A673 (cell line): Measurements from ENCODE around the gene NAT14. TPM values are rescaled to one million over a fixed set of nuclear protein-coding genes. Genes with fewer than 3 reads are reported as not detected.
A peak's percentile ranks its signal among the peaks of the same experiment; 100 is the strongest.

Experiments
- BruUV-seq: library from RNA; stranded (reverse); fragments of 400-500 nt; replicated peaks from 2 replicates; lab custom pipeline; 2021; lab: Mats Ljungman, UMichigan
- CTCF ChIA-PET: fragments of 300-600 bp; sonication (Branson Sonifier 250); formaldehyde crosslinking; loops from one replicate; lab custom pipeline; 2022; ENCODE audit warnings: antibody characterized with exemption; lab: Charles Lee
- POLR2A ChIA-PET: fragments of 300-600 bp; sonication (Branson Sonifier 250); formaldehyde crosslinking; loops from one replicate; lab custom pipeline; 2022; ENCODE audit warnings: antibody characterized with exemption; ENCODE audit not compliant: low non-redundant PET; lab: Charles Lee
- DNase-seq: peaks from one replicate; pipeline ENCODE4 v3.0.0-alpha.2; 2015; ENCODE audit warnings: low spot score
- H3K27ac ChIP-seq: fragments of 200-600 bp; sonication (generic); 2 replicates; pipeline ENCODE4 v1.5.1; 2016; ENCODE audit warnings: mixed run types, low read depth, mild to moderate bottlenecking, mixed read lengths, antibody characterized with exemption, low read length; ENCODE audit not compliant: poor library complexity, severe bottlenecking
- H3K27me3 ChIP-seq: fragments of 200-600 bp; sonication (generic); replicated peaks from 2 replicates; pipeline ENCODE4 v1.6.1; 2017; ENCODE audit warnings: mixed run types, low read depth, mild to moderate bottlenecking, mixed read lengths, antibody characterized with exemption, low read length; ENCODE audit not compliant: insufficient read depth, poor library complexity
- H3K36me3 ChIP-seq: fragments of 200-600 bp; sonication (generic); 2 replicates; pipeline ENCODE4 v1.6.1; 2016; ENCODE audit warnings: mixed run types, mild to moderate bottlenecking, mixed read lengths, antibody characterized with exemption, low read length; ENCODE audit not compliant: insufficient read depth, poor library complexity, severe bottlenecking
- H3K4me1 ChIP-seq: fragments of 200-600 bp; sonication (generic); 2 replicates; pipeline ENCODE4 v1.6.1; 2017; ENCODE audit warnings: mixed run types, mild to moderate bottlenecking, mixed read lengths, antibody characterized with exemption, low read length; ENCODE audit not compliant: insufficient read depth, poor library complexity, severe bottlenecking
- H3K4me3 ChIP-seq: fragments of 200-600 bp; sonication (generic); 2 replicates; pipeline ENCODE4 v1.5.1; 2016; ENCODE audit warnings: low read depth, mixed run types, mild to moderate bottlenecking, mixed read lengths, low read length; ENCODE audit not compliant: poor library complexity, severe bottlenecking
- H3K9me3 ChIP-seq: fragments of 200-600 bp; sonication (generic); 2 replicates; pipeline ENCODE4 v1.6.1; 2016; ENCODE audit warnings: mixed run types, low read depth, mild to moderate bottlenecking, mixed read lengths, antibody characterized with exemption, low read length; ENCODE audit not compliant: poor library complexity, severe bottlenecking
- CTCF ChIP-seq: fragments of 300-800, 200-600 bp; sonication (generic); conservative IDR thresholded peaks from 2 replicates; pipeline ENCODE4 v1.5.1; 2017; ENCODE audit warnings: low read depth, mild to moderate bottlenecking, antibody characterized with exemption, low read length, moderate library complexity, mixed read lengths
- EZH2 ChIP-seq: fragments of 200-600 bp; sonication (generic); IDR thresholded peaks from 2 replicates; pipeline ENCODE4 v1.6.1; 2017; ENCODE audit warnings: borderline replicate concordance, low read depth, mild to moderate bottlenecking, mixed read lengths, antibody characterized with exemption, low read length; ENCODE audit not compliant: poor library complexity, severe bottlenecking
- intact Hi-C: fragments of 100-400 bp; cut with micrococcal nuclease; formaldehyde crosslinking; loops from one replicate; pipeline ENCODE4 v1.10.0; 2022; ENCODE audit not compliant: unreplicated experiment
- total RNA-seq: library from RNA; stranded (reverse); gene quantifications from 2 replicates; pipeline ENCODE4 v1.2.3, GENCODE V29; 2021

NAT14 gene
- total RNA-seq, 1 experiment from 2014 or later: 55.1 TPM

- no peak overlapping the region for H3K27ac ChIP-seq
- POLR2A ChIA-PET: no interaction called here
- no peaks in the 10 kb centered on the region for H3K36me3 ChIP-seq
- intact Hi-C loops: no loop called here
- no peaks in the 10 kb centered on the region for H3K9me3 ChIP-seq
- CTCF ChIA-PET: no interaction called here
- no peak for DNase-seq
- peaks cover 45% of the 10 kb centered on the region for H3K4me1 ChIP-seq
- TF ChIP-seq EZH2 (no peak), CTCF (no peak)
- peaks cover 11% of the 10 kb centered on the region for H3K27me3 ChIP-seq
- no TSS peak for BruUV-seq
- no peak overlapping the region for H3K4me3 ChIP-seq
Measured at GRCh38 chr19:55456347-55456746, 28.6 kb upstream of the NAT14 start.

GRCh38 chr19:55457683-55458457 lies 27.1 kb upstream of the NAT14 start:
- Histone ChIP-seq H3K27me3 (no peaks in the 10 kb centered on the region), H3K9me3 (no peaks in the 10 kb centered on the region), H3K36me3 (no peaks in the 10 kb centered on the region), H3K4me1 (peaks cover 38% of the 10 kb centered on the region), H3K27ac (no peak overlapping the region), H3K4me3 (no peak overlapping the region)
- POLR2A ChIA-PET: no interaction called here
- CTCF ChIA-PET: no interaction called here
- DNase-seq: no peak
- TF ChIP-seq EZH2 (no peak), CTCF (no peak)
- intact Hi-C loops: no loop called here
- BruUV-seq: no TSS peak

- H3K27ac ChIP-seq: peak overlapping the region; percentile 91
Measured at GRCh38 chr19:55459551-55459949, 25.4 kb upstream of the NAT14 start.

More at GRCh38 chr19:55459551-55459949, 25.4 kb upstream of the NAT14 start:
- Histone ChIP-seq H3K27me3 (no peaks in the 10 kb centered on the region), H3K9me3 (no peaks in the 10 kb centered on the region), H3K4me3 (peak overlapping the region; percentile 78), H3K36me3 (no peaks in the 10 kb centered on the region), H3K4me1 (peaks cover 38% of the 10 kb centered on the region)
- no TSS peak for BruUV-seq
- TF ChIP-seq CTCF (no peak), EZH2 (no peak)
- ChIA-PET POLR2A (no interaction called here), CTCF (no interaction called here)
- DNase-seq: no peak
- intact Hi-C loops: no loop called here
